ENCODE results near the gene FBXW7. TPM values are rescaled to one million over a fixed set of nuclear protein-coding genes. Genes with fewer than 3 reads are reported as not detected.

The FBXW7 gene
- total and polyA plus RNA-seq, 2 of the 13 experiments (the other 11 are each of a cell fraction or from before 2014, with no cell fraction given) = 5.0 to 40.9 TPM

GRCh38 chr4:152419809-152420208 is 116.1 kb downstream of the FBXW7 start:
- Histone ChIP-seq H3K4me1 (ENCODE audit: insufficient read depth, low read length) (peaks cover 21% of the 10 kb centered on the region), H3K4me3 (replicated peaks in 1 of 3; ENCODE audit: insufficient read depth in 1 of 3, low read depth in 2 of 3, low read length in 3 of 3) (no peak overlapping the region), H4K20me1 (ENCODE audit: insufficient read depth, low read length) (no peaks in the 10 kb centered on the region), H3K27ac (ENCODE audit: extremely low read length, insufficient read depth, low read length) (no peak overlapping the region), H2AFZ (ENCODE audit: low read length) (no peak overlapping the region), H3K36me3 (replicated peaks in 1 of 2; ENCODE audit: control insufficient read depth in 1 of 2, insufficient read depth in 2 of 2, low read length in 2 of 2) (no peaks in the 10 kb centered on the region), H3K79me2 (ENCODE audit: insufficient read depth, low read length) (peaks cover 6% of the 10 kb centered on the region), H3K27me3 (ENCODE audit: control insufficient read depth in 1 of 2, insufficient read depth in 2 of 2, low read length in 2 of 2) (no peaks in the 10 kb centered on the region), H3K4me2 (ENCODE audit: low read depth, low read length) (no peak overlapping the region), H3K9ac (ENCODE audit: insufficient read depth, low read depth, low read length) (no peak overlapping the region), H3K9me3 (ENCODE audit: low read length) (no peaks in the 10 kb centered on the region)
- POLR2A ChIA-PET = no interaction called here
- 93% methylated on average over 2 of the region's 2 CpGs for WGBS (ENCODE audit: low lambda C conversion rate)
- no peak for DNase-seq (ENCODE audit: low spot score)
- no peak for TF ChIP-seq GTF2F1 (IDR thresholded peaks at IDR 0.05; ENCODE audit: low read length)
- TF ChIP-seq RELA (CRISPR knock-in tag; IDR thresholded peaks at IDR 0.05) = no peak
- no peak for TF ChIP-seq GMEB1 (CRISPR knock-in tag; IDR thresholded peaks at IDR 0.05; ENCODE audit: borderline replicate concordance)
- no peak for TF ChIP-seq ZNF605 (CRISPR knock-in tag; IDR thresholded peaks at IDR 0.05)
- TF ChIP-seq NFIC (IDR thresholded peaks at IDR 0.05; ENCODE audit: low read length) = no peak
- TF ChIP-seq, protein P1, sequence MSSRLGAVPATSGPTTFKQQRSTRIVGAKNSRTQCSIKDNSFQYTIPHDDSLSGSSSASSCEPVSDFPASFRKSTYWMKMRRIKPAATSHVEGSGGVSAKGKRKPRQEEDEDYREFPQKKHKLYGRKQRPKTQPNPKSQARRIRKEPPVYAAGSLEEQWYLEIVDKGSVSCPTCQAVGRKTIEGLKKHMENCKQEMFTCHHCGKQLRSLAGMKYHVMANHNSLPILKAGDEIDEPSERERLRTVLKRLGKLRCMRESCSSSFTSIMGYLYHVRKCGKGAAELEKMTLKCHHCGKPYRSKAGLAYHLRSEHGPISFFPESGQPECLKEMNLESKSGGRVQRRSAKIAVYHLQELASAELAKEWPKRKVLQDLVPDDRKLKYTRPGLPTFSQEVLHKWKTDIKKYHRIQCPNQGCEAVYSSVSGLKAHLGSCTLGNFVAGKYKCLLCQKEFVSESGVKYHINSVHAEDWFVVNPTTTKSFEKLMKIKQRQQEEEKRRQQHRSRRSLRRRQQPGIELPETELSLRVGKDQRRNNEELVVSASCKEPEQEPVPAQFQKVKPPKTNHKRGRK (CRISPR knock-in tag; IDR thresholded peaks at IDR 0.05) = no peak
- TF ChIP-seq ZNF839 (CRISPR knock-in tag; IDR thresholded peaks at IDR 0.05; ENCODE audit: borderline replicate concordance) = no peak
- no peak for TF ChIP-seq ZBTB21 (CRISPR knock-in tag; IDR thresholded peaks at IDR 0.05)
- no peak for TF ChIP-seq PHF5A (CRISPR knock-in tag; IDR thresholded peaks at IDR 0.05; ENCODE audit: low read depth, unreplicated experiment)
- TF ChIP-seq TSC22D2 (CRISPR knock-in tag; IDR thresholded peaks at IDR 0.05; ENCODE audit: borderline replicate concordance) = no peak
- TF ChIP-seq KDM3A (CRISPR knock-in tag; IDR thresholded peaks at IDR 0.05; ENCODE audit: low read depth) = no peak
- no peak for TF ChIP-seq ZNF816 (CRISPR knock-in tag; IDR thresholded peaks at IDR 0.05; ENCODE audit: borderline replicate concordance)
- no peak for TF ChIP-seq MYC (CRISPR knock-in tag; IDR thresholded peaks at IDR 0.05; ENCODE audit: borderline replicate concordance)
- TF ChIP-seq ZNF432 (CRISPR knock-in tag; IDR thresholded peaks at IDR 0.05; ENCODE audit: borderline replicate concordance) = no peak
- no peak for TF ChIP-seq MXD3 (CRISPR knock-in tag; IDR thresholded peaks at IDR 0.05)
- TF ChIP-seq TFAP4 (IDR thresholded peaks at IDR 0.05; ENCODE audit: borderline replicate concordance, low read depth) = no peak
- no peak for TF ChIP-seq ZNF580 (CRISPR knock-in tag; IDR thresholded peaks at IDR 0.05; ENCODE audit: borderline replicate concordance, low read depth)
- no TSS peak for BruUV-seq (replicated peaks)
- ATAC-seq = no peak
- CTCF ChIA-PET (ENCODE audit: low intra/inter-chr PET ratio, low total read pairs) = no interaction called here
- in situ Hi-C loops (cut with HindIII; ENCODE audit: extremely low pct_ligation_motif_present, low pct_unique_long_range_greater_than_20kb) (no loop called here), intact Hi-C loops (cut with micrococcal nuclease; ENCODE audit: unreplicated experiment) (no loop called here)
- FAIRE-seq = no peak

Measured in HepG2 (cell line).